CD4-positive, alpha-beta T cell treated with Interleukin-6 for 4 hours (primary cell): Measurements from ENCODE around the gene PRPF40B.
"Not testable (repeated sequence)": the region's sequence is repeated elsewhere in the genome, so short reads cannot be mapped to it uniquely, and the experiment has no call there.

Experiments
- DNase-seq: peaks from one replicate; pipeline ENCODE4 v3.0.0-alpha.2; 2020; ENCODE audit warnings: mixed read lengths

PRPF40B gene

DNA sequence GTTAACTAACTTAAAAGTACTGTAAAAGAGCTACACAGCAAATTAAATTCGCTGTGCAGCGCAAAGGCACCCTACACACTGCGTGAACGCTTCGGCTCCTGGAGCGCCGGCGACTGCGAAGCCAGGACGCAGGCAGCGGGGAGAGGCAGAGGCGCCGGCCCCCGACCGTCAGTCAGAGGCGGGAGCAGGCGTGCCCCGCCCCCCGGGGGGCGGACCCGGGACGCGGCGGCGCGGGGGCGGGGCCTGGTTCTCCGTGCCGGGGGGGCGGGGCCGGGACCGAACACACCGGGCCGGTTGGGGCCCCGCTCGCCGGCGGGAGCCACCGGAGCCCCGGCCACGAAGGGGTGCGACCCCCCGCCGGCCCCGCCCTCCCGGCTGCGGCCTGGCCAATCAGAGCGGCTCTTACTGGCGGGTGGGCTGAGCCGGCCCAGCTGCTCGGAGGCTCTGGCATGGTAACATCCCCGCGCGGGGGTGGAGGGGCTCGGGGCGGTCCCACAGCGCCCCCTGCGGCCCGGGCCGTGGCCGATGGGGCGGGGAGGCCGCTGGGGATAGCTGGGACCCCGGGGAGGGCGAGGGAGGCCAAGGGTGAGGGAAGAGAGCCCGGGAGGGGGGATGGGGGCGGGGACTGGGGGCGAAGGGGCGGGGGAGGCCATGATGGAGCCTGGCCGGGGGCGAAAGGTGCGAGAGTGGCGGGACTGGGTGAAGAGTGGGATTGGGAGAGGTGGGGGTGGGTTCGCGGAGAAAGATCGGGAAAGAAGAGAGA lies at the start of gene PRPF40B:
Gene PRPF40B, plus strand, starts transcription at position 420 of the 763 bp plus-strand sequence. Its CDS starts 30 bp downstream, at position 450.
- peak; percentile 86 for DNase-seq

DNA sequence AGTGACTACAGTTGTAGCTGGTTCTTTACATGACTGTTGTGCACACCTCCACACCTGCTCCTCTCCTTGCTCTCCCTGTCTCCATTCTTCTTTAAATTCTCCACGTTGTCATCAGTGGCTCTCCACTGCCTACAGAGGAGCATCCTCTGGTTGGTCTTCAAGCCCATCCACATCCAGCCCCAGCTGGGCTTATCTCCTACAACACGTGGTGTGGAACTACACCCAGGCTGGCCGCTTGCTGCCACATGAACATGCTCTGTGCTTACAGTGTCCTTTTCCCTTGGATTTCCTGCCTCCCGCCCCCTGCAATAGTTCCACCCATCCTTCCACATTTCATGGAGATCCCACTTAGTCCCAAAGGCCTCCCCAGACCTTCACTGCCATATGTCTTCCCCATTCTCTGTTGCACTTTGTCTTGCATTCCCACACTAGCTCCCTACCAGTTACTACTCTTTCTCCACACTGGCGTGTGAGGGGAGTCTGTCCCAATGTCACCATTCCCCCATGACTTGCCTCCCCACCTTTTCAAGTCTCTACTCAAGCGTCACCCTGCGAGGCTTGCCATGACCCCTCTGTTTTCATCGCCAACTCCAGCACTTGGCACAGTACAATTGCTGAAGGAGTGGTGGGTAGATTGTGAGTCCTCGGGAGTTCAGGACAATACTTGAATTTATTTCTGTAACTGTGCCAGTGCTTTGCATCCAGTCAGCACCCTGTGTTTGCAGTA lies 45.6 kb upstream of the PRPF40B start:
- no peak for DNase-seq

DNA sequence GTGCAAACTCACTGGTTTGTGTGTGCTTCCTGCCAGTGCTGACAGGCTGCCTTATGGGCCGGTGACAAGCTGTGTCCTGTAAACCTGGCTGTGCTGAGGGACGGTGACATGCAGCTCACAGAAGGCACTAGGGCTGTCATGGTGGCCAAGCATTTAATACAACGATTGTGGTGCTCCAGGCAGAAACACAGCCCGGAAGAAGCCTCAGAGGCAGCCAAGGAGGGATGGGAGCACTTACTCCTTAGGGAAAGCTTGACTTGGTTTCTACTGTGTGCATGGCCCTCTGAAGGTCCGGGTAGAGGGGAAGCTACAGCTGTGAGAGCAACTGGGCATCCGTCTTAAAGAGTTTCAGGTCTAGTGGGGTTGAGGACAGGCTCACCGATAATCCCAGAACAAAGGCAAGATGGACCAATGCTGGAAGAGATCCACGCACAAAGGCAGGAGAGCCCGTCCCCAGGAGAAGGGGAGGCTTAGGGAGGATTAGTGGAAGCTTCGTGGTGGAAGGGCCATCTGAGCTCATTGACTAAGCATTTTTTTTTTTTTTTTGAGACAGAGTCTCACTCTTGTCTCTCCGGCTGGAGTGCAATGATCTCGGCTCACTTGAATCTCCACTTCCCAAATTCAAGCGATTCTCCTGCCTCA lies 44.8 kb upstream of the PRPF40B start:
- DNase-seq: no peak

DNA sequence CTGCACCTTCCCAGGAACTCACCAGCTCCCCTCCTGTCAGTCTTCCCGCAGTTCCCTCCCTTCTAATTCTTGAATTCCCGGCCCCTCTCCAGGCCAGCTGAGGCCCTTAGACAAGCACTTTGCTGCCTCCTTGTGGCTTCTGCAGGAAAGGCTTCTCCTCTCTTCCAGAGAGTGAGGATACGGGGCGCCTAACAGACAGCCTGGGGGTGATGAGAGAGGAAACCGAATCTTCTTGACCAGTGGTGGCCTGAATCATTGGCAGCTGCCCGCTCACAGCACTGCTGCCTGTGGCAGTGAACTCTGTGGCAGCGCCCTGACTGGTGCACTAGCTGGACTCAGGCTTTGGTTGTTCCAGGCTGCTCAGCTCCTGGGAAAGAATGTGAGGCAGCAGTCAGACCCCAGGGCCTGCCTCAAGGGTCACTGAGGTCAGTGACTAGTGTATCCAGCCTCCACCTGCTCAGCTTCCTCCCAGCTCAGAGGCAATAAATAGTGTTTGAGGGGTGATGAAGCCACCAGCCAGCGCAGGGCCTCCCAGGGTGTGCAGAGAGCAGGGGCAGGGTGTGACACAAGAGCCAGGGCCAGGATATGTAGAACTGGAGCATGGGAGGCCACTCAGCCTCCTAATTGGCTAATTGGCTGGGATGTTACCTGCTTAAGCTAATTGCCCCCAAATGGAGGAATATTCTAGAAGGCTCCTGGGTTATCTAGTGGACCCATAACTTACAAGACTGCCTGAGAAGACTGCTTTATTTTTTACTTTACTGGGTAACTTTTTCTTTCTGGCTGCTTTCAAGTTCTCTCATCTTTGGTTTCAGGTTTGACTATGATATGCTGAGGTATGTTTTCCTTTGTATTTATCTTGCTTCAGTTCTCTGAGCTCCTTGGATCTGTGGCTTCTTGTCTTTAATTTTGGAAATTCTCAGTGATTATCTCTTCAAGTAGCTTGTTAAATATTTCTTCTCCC lies 42.5 kb upstream of the PRPF40B start:
- DNase-seq: peak; percentile 66

DNA sequence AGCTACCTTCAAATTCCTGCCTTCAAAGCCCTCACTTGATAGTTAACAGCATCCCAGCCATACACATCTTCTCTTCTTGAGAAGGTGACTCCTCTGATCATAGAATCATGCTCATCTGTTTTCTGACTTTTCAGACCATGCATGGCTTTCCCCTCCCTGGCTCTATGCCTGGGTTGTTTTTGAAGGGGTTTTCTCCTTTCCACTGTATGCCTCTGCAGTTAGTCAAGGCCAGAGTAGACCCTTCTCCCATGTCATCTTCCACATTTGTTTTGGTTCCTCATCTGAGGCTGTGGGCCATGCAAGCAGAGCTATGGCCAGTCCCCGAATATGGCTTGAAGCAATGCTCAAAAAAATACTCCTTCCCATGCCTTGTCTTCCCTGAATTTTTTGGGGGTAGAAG lies 41.2 kb upstream of the PRPF40B start:
- no peak for DNase-seq

DNA sequence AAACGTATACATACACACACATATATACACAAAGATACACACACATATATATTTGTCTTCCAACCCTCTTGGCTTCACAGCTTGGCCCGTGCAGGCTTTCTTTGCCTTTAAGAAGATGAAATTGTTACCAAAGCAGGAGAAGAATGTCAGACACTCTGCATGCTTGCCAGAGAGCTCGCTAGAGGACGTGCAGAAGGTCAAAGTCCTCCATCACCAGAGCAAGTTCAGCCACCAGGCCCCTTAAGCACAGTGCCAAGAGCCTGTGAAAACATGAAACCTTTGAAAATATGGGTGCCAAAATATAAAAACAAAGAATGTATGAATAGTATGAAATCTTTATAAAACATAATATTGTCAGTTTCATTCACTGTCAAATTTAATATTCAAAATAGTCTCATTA lies 40.5 kb upstream of the PRPF40B start:
- DNase-seq: no peak

DNA sequence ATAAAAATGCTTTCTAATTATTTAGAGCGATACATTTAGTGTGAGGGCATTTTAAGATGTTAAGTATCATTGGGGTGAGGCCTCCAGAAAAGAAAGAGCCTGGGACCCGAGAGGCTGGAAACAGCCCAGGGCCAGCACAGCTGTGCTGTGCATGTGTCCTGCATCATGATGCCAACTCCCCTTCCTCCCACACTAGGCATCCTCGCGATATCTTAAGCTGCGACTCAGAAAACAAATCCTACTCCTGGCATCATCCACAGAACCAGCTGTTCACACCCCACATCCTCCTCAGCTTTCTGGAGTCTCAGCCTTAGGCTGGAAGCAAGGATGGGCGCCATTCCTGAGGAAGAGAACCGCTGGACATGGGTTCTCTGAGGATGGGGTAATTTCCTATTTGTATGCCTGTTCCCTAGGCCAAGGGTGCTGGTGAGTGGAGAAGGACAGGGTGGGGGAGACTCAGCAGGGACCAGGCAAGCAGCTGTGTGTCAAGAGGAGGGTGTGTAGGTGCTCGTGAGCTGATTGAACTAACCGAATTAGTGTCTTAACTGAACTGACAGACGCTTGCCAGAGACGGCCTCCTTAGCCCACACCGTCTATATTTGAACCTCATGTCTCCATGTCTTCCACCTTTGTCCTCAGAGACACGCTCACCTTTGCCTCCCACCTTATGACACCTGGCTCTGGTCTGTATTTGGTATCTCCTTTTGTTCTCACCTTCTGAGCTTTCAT lies 39.8 kb upstream of the PRPF40B start:
- DNase-seq: no peak

DNA sequence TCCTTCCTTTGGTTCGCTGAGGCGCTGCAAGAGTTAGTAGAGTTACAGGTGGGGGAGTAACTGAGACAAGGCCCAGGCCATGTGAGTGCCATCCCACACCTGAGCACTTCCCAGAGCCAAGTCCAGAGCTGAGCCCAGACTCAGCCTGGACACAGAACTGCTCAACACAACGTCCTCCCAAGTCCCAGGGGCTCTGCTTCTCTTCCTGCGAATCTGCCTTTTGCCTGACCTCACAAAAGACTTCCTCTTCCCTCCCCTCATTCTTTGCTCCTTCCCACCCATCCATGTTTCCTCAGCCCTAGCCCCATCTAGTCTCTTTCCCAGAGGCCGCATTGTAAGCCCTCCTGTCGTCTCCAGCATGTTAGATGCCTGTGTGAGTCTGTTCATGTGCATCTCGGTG lies 38.8 kb upstream of the PRPF40B start:
- no peak for DNase-seq

DNA sequence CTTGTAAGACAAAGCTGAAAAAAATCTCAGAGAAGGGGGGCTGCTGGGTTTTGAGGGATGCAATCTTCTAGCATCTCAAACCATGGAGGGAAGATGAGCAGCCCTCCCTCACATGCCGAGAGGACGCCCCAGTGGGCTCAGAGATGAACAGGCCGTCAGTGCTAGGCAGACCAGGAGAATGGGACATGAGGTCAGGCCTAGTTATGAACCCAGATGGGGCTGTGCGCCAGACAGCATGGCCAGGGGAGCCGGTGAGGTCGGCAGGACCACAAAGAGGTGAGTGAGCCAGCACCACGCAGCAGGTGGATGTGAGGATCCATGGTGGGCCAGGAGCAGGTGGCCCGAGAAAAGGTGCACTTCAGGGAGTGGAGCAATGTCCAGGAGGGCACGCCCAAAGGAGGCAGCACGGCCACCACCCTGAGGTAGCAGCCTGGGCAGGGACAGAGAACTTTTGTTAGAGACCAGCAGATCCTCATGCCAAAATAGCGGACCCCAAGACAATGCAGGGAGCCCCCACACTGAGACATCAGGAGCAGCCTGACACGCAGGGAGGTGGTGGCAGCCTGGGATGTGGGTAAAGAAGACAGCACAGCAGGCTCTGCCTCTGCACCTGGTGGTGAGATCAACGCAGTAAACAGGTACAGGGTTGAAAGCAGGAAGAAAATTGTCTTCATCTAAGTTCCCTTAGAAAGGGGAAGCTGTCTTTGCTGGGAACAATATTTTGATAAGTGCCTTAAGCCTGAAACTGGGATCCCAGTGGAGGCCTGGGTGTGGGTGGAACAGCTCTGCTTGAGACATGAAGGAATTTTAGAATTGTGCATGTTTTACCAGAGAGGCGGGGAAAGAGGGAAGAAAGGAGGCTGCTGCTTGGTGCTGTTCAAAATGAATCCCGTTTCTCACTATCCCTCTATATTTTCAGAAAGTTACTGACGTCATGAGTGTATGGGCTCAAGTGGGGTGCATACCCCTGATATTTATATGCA lies 37.6 kb upstream of the PRPF40B start:
- DNase-seq: no peak

DNA sequence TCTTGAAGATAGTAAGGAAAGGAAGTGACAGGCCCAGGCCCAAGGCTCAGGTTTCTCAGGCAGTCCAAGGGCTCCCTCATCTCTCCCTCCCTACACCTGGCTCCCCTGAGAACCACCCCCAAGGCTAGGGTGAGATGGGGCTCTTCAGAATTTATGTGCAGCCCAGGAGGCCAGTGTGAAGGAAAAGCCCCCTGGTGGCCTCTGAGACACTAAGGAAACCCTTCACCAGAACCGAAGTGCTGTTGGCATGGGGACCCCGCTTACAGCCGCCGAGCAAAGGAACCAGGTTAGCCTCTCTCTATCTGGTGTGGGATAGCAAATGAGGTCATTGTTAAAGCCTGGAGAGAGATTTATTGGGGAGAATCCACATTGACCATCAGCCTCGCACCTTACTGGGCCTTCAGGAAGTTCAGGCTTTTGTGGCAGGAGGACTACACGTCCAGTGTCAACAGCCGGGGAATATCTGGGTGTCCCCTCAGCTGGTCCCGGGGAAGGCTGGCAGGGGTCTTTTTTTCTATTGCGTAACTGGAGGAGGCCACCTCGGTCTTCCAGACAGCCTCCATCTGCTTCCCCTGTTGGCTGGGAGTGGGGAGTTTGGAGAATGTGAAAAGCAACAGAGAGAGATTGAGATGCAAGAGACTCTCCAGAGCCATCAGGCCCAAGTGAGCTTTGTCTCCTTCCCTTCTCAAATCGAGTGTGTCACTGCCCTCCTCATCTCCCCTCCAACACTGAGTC lies 36.0 kb upstream of the PRPF40B start:
- no peak for DNase-seq

DNA sequence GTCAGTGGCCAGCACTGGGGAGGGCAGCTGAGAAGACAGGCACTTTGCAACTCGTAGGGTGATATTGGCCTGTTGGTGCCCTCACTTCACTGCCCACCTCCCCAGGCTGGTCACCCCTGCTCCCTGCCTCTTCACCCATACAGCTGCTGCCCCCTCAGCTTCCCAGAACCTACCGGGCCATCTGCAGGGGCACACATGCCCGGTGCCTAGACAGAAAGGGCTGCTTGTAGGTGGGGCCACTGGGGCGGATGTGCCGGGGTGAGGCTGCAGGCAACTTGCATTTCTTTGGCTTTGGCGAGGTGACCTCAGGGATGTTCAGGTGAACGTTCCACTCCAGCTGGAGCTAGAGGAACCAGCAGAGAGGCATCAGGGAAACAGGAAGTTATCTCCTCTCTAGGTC lies 35.1 kb upstream of the PRPF40B start:
- DNase-seq: no peak

DNA sequence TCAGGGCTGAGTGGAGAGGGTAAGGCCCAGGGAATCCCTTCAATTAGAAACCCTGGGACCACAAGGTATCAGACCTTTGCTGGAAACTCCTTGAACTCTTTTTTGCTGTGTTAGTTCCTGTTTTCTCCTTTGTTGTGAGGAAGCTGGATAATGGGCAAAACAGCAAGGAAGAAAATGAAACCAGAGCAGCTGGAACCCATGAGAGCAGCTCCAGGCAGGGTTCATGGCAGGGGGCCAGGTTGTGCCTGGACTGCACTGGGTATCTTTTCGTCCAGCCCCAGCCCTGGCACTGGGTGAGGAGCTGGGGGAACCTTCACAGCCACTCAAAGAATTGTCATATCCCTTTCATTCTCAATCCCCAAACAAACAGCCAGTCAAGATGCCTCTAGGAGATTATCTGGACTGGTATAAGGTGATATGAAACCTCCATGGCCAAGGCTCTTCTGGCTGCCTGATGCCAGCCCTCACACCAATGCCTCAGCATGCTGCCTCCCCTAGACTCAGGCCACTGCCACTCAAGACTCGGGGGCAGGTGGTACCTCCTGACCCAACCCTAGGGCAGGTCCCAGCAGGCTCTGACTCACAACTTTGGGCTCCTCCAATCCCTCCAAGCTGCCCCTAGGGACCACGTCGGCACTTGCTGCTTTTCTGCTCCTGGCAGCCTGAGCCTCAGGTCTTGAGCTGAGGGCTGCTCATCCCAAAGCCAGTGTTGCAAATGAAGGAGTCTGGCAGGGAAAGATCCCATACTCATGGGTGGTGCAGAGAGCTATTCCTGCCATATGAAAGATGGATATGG lies 34.4 kb upstream of the PRPF40B start:
- DNase-seq: no peak

DNA sequence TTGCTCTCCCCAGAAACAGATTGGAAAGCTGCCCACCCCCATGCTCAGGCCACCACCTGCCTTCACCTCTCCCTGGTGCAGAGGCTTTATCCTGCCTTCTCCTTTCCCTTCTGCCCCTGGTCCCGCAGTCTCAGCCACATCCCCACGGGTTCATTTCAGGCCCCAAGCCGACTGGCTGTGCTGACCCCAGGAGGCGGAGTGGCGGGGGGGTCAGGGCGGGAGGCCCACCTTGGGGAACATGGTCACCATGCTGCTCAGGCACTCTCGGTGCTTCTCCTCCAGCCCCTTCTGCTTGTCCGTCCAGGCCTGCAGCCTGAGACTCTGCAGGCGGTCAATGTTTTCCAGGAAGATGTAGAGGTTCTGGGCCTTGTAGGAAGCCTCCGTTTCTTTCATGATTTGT lies 24.8 kb upstream of the PRPF40B start:
- DNase-seq: no peak

DNA sequence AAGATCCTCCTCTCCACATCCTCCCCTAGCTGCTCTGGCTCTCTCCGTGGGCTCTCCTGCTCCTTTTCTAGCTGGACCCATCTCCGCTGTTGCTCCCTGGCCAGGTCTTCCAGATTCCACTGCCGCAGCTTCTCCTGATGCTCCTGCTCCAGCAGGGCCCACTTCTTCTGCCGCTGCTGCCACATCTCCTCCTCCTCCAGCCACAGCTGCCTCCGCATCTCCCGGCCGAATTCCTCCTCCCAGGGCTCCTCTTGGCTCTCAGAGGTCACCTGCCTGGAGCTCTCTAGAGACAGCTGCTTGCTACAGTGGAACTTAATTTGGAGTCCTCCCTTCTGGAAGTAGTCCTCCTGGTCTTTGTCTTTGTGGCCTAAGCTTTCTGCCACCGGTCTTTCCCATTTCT lies 23.4 kb upstream of the PRPF40B start:
- DNase-seq: no peak

DNA sequence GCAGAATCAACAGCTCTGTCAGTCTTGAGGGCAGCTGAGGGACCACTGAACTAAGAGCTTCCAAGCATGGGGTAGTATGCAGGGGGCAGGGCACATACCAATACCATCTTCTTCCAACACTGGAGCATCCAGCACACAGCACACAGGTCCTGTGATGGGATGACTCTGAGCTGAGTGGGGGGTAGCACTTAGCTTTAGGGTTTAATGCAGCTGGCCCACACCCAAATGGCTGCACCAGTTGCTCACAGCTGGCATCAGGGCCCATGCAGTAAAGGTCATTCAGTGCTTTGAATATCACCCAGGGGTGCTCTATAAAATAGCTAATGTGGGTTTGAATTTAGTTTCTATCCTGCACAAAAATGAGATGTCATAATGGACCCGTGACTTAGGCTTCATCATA lies 19.6 kb upstream of the PRPF40B start:
- DNase-seq: no peak

DNA sequence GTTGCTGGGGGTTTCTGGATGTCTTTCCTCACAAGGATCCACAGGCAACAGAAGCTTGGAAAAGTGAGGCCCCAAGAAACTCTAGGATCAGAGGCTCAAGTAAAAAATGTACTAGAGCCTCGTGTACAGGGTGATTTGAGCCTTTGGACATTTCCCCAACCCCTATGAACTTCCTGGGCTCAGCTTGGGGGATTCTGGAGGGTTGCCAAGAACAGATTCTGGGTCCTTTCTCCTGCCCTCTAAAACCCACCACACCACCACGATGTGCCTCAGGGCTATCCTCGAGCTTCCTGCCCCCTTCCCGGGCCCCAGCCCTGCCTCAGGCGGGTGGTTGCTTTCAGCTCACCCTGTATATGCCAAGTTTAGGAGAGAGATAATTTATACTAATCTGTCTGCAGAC lies 18.5 kb upstream of the PRPF40B start:
- DNase-seq: no peak

DNA sequence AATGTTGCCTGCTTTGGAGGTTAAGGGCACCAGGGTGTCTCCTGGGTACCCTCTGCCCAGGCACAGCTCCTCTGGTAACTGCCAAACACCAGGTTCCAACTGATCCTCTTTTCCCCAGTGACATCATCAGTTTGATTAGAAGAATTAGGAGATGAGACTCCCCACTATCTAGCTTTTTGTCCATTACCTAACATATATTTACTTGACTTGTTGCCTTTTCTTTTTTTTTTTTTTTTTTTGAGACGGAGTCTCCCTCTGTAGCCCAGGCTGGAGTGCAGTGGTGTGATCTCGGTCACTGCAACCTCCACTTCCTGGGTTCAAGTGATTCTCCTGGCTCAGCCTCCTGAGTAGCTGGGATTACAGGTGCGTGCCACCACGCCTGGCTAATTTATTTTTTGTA lies 17.8 kb upstream of the PRPF40B start, which contains the start of gene FAM186B:
Gene FAM186B, minus strand, starts transcription at position 101 of the 400 bp plus-strand sequence. CDS start 162 bp downstream, outside the sequence.
- not testable (repeated sequence) for DNase-seq

DNA sequence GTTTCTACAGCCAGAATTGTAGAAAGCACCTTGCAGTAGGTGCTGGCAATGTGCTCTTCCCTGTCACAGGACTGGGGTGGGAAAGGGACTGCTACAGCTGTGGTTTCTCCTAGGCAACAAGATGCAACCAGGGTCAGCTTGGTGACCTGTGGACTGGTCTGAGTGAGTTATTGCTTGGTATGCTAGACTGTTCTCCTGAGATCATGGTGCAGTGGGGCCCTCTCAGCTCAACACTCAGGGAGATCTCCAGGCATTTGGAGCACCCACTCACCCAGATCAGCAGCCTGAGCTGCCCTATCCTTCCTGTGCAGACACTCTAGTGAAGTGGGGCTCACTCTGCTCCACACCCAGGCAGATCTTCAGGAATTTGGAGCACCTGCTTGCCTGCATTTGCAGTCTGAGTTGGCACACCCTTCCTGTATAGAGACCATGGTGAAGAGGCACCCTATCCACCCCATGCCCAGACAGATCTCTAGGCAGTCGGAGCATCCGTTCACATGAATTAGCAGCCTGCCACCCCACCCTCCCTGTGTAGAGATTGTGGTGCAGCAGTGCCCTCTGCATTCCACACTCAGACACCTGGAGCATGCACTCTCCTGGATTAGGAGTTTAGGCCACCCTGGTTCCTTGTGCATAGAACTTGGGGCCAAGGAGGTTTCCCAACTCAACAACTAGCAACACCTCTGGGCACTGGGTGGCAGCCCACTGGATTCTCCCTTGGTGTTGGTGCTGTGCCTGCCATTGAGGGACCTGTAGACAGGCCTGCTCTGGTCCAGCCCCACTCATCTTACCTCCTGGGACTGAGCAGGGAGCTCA lies 14.1 kb upstream of the PRPF40B start:
- DNase-seq: no peak
